ENCODE data around the gene DOCK4. TPM values are rescaled to one million over a fixed set of nuclear protein-coding genes. Genes with fewer than 3 reads are reported as not detected.

The DOCK4 gene
- total RNA-seq, 1 donor from 2014 or later: 32.2 TPM

- H3K4me1 Mint-ChIP-seq (ENCODE audit: low read depth, unreplicated experiment): no peaks in the 10 kb centered on the region
- FAIRE-seq (no peak), DNase-seq (ENCODE audit: low read depth) (no peak)
- H3K9me3 Mint-ChIP-seq (ENCODE audit: unreplicated experiment): no peaks in the 10 kb centered on the region
- peaks cover 6% of the 10 kb centered on the region for H3K36me3 Mint-ChIP-seq (ENCODE audit: low read depth, unreplicated experiment)
- H3K36me3 ChIP-seq (ENCODE audit: insufficient read depth, low read length): no peaks in the 10 kb centered on the region
- H3K4me3 Mint-ChIP-seq (ENCODE audit: unreplicated experiment): no peak overlapping the region
- no peaks in the 10 kb centered on the region for H3K4me1 ChIP-seq (ENCODE audit: insufficient read depth, low read length)
- no peak overlapping the region for H3K27ac ChIP-seq (ENCODE audit: low read depth, low read length)
- H3K27me3 ChIP-seq (ENCODE audit: insufficient read depth, low read length): no peaks in the 10 kb centered on the region
- H3K79me2 ChIP-seq (ENCODE audit: insufficient read depth, low read length): no peaks in the 10 kb centered on the region
- H3K4me3 ChIP-seq (ENCODE audit: insufficient read depth, low read depth, low read length): no peak overlapping the region
- no peak overlapping the region for H3K4me2 ChIP-seq (ENCODE audit: low read length)
- no peaks in the 10 kb centered on the region for H4K20me1 ChIP-seq (ENCODE audit: insufficient read depth, low read length)
- H3K9me3 ChIP-seq (ENCODE audit: insufficient read depth, low read depth, low read length): no peaks in the 10 kb centered on the region
- no peak overlapping the region for H3K9ac ChIP-seq (ENCODE audit: low read length)
- no peak for TF ChIP-seq CTCF (IDR thresholded peaks at IDR 0.05; ENCODE audit: insufficient read depth, low read depth, low read length)
- no peak for TF ChIP-seq EZH2 (IDR thresholded peaks at IDR 0.05; ENCODE audit: insufficient read depth, low read length)
- H3K27ac Mint-ChIP-seq (ENCODE audit: unreplicated experiment): no peak overlapping the region
- no peaks in the 10 kb centered on the region for H3K27me3 Mint-ChIP-seq (ENCODE audit: low read depth, unreplicated experiment)
- H2AFZ ChIP-seq (ENCODE audit: low read depth, low read length): no peak overlapping the region
Observed at GRCh38 chr7:111892588-111892987, 313.6 kb downstream of the DOCK4 start.

DNA sequence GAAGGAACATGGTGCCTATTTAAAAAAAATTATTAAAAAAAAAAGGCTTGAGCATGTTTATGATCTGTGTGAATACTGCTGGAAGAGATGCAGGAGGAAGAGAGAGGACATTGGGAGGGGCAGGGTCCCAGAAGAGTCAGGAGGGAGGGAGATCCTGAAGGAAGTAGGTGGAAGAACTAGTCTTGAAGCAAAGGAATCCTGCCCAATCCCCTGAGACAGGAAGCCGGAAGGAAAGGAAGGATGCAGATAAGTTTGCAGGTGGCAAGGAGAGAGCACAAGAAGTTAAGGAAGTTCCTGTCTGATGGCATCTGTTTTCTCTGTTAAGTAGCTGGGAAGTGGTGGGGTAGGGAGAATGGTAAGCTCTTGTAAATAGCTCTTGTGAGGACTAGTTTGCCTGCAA lies 318.5 kb downstream of the DOCK4 start:
- no peak for DNase-seq (ENCODE audit: low read depth)
- no peaks in the 10 kb centered on the region for H3K36me3 ChIP-seq (ENCODE audit: insufficient read depth, low read length)

More for the DNA sequence above, 318.5 kb downstream of the DOCK4 start:
- no peaks in the 10 kb centered on the region for H3K27me3 Mint-ChIP-seq (ENCODE audit: low read depth, unreplicated experiment)
- H3K9ac ChIP-seq (ENCODE audit: low read length): no peak overlapping the region
- no peak overlapping the region for H2AFZ ChIP-seq (ENCODE audit: low read depth, low read length)
- H3K4me1 ChIP-seq (ENCODE audit: insufficient read depth, low read length): no peaks in the 10 kb centered on the region
- H3K27ac ChIP-seq (ENCODE audit: low read depth, low read length): no peak overlapping the region
- no peak overlapping the region for H3K4me3 Mint-ChIP-seq (ENCODE audit: unreplicated experiment)
- H3K36me3 Mint-ChIP-seq (ENCODE audit: low read depth, unreplicated experiment): peaks cover 3% of the 10 kb centered on the region
- peaks cover 2% of the 10 kb centered on the region for H3K4me1 Mint-ChIP-seq (ENCODE audit: low read depth, unreplicated experiment)
- FAIRE-seq: no peak
- no peak overlapping the region for H3K4me2 ChIP-seq (ENCODE audit: low read length)
- H3K9me3 ChIP-seq (ENCODE audit: insufficient read depth, low read depth, low read length): no peaks in the 10 kb centered on the region
- no peak overlapping the region for H3K4me3 ChIP-seq (ENCODE audit: insufficient read depth, low read depth, low read length)
- TF ChIP-seq CTCF (IDR thresholded peaks at IDR 0.05; ENCODE audit: insufficient read depth, low read depth, low read length) (no peak), EZH2 (IDR thresholded peaks at IDR 0.05; ENCODE audit: insufficient read depth, low read length) (no peak)
- H3K9me3 Mint-ChIP-seq (ENCODE audit: unreplicated experiment): no peaks in the 10 kb centered on the region
- H3K27me3 ChIP-seq (ENCODE audit: insufficient read depth, low read length): no peaks in the 10 kb centered on the region
- H4K20me1 ChIP-seq (ENCODE audit: insufficient read depth, low read length): no peaks in the 10 kb centered on the region
- H3K79me2 ChIP-seq (ENCODE audit: insufficient read depth, low read length): no peaks in the 10 kb centered on the region
- no peak overlapping the region for H3K27ac Mint-ChIP-seq (ENCODE audit: unreplicated experiment)
